CD14-positive monocyte (primary cell): ENCODE results near the gene KIF16B. TPM values are rescaled to one million over a fixed set of nuclear protein-coding genes. Genes with fewer than 3 reads are reported as not detected.

Source experiments
- DNase-seq, 3 donors: peaks; one replicate each; pipeline ENCODE4 v3.0.0-alpha.2; 2011 to 2022
- H2AFZ ChIP-seq: 2 replicates; pipeline ENCODE4 v1.6.0; 2012; ENCODE audit warnings: mild to moderate bottlenecking, low read depth, low read length, inconsistent platforms; ENCODE audit not compliant: insufficient read depth, poor library complexity, severe bottlenecking
- H3K27ac ChIP-seq, 2 donors: 1 replicate in 1 of 2; 2 replicates in 1 of 2; pipeline ENCODE4 v1.5.1; 2012 to 2013; ENCODE audit warnings: low read length in 2 of 2, control low read depth in 1 of 2, inconsistent platforms in 1 of 2, low read depth in 1 of 2, mild to moderate bottlenecking in 1 of 2
- H3K27me3 ChIP-seq, 2 donors: one replicate each; pipeline versions ENCODE4 v1.6.0 to v1.6.1; 2011 to 2013; ENCODE audit warnings: low read length in 2 of 2; ENCODE audit not compliant: control insufficient read depth in 2 of 2, insufficient read depth in 2 of 2
- H3K36me3 ChIP-seq, 2 donors: replicated peaks in 1 of 2; 1 replicate in 1 of 2; 2 replicates in 1 of 2; pipeline versions ENCODE4 v1.5.1 to v1.6.1; 2012 to 2013; ENCODE audit warnings: low read length in 2 of 2, control low read depth in 1 of 2, inconsistent platforms in 1 of 2, mild to moderate bottlenecking in 1 of 2; ENCODE audit not compliant: insufficient read depth in 2 of 2, control insufficient read depth in 1 of 2
- H3K4me1 ChIP-seq, 2 donors: 1 replicate in 1 of 2; 2 replicates in 1 of 2; pipeline versions ENCODE4 v1.5.1 to v1.6.1; 2012 to 2013; ENCODE audit warnings: low read length in 2 of 2, control low read depth in 1 of 2, inconsistent platforms in 1 of 2, mild to moderate bottlenecking in 1 of 2, moderate library complexity in 1 of 2; ENCODE audit not compliant: insufficient read depth in 2 of 2, control insufficient read depth in 1 of 2
- H3K4me2 ChIP-seq: replicated peaks from 2 replicates; pipeline ENCODE3; 2012; ENCODE audit warnings: low read length, moderate library complexity, mild to moderate bottlenecking; ENCODE audit not compliant: poor library complexity, severe bottlenecking; ENCODE audit errors: extremely low read depth
- H3K4me3 ChIP-seq, 3 experiments: fragments of 200-600 bp in 1 of 3; sonication (generic) in 1 of 3; replicated peaks in 1 of 3; 1 replicate in 2 of 3; 2 replicates in 1 of 3; pipeline ENCODE4 v1.5.1; 2011 to 2013; ENCODE audit warnings: low read length in 3 of 3, mild to moderate bottlenecking in 3 of 3, control low read depth in 2 of 3, low read depth in 2 of 3, inconsistent platforms in 1 of 3, moderate library complexity in 1 of 3
- H3K79me2 ChIP-seq: 2 replicates; pipeline ENCODE4 v1.6.0; 2012; ENCODE audit warnings: mild to moderate bottlenecking, control low read depth, inconsistent platforms, low read length, moderate library complexity; ENCODE audit not compliant: insufficient read depth
- H3K9ac ChIP-seq: 2 replicates; pipeline ENCODE4 v1.6.0; 2017; ENCODE audit warnings: low read length, mild to moderate bottlenecking; ENCODE audit not compliant: insufficient read depth, poor library complexity, severe bottlenecking
- H3K9me3 ChIP-seq, 2 donors: replicated peaks in 1 of 2; 1 replicate in 1 of 2; 2 replicates in 1 of 2; pipeline versions ENCODE4 v1.5.1 to v1.6.1; 2012 to 2013; ENCODE audit warnings: low read length in 2 of 2, control low read depth in 1 of 2; ENCODE audit not compliant: control insufficient read depth in 1 of 2, insufficient read depth in 1 of 2
- H4K20me1 ChIP-seq: 2 replicates; pipeline ENCODE4 v1.6.0; 2012; ENCODE audit warnings: mild to moderate bottlenecking, low read length, control low read depth, moderate library complexity; ENCODE audit not compliant: insufficient read depth
- H3K27ac Mint-ChIP-seq, 7 donors: one replicate each; pipeline ENCODE4 v1.8.0; 2020; ENCODE audit warnings: mild to moderate bottlenecking in 7 of 7, mixed read lengths in 7 of 7, moderate library complexity in 6 of 7, inconsistent platforms in 2 of 7
- H3K27me3 Mint-ChIP-seq, 3 donors: one replicate each; pipeline ENCODE4 v1.8.0; 2021 to 2022; ENCODE audit warnings: low read depth in 3 of 3, mild to moderate bottlenecking in 3 of 3, mixed read lengths in 3 of 3, moderate library complexity in 3 of 3, inconsistent platforms in 1 of 3
- H3K36me3 Mint-ChIP-seq, 2 donors: one replicate each; pipeline ENCODE4 v1.8.0; 2020; ENCODE audit warnings: mixed read lengths in 2 of 2, inconsistent platforms in 1 of 2, mild to moderate bottlenecking in 1 of 2
- H3K4me1 Mint-ChIP-seq: one replicate; pipeline ENCODE4 v1.8.0; 2020; ENCODE audit warnings: mild to moderate bottlenecking, mixed read lengths
- H3K4me3 Mint-ChIP-seq, 2 donors: one replicate each; pipeline ENCODE4 v1.8.0; 2020; ENCODE audit warnings: mild to moderate bottlenecking in 2 of 2, mixed read lengths in 2 of 2, moderate library complexity in 1 of 2
- H3K9me3 Mint-ChIP-seq, 7 donors: one replicate each; pipeline ENCODE4 v1.8.0; 2020 to 2022; ENCODE audit warnings: mixed read lengths in 7 of 7, mild to moderate bottlenecking in 6 of 7, moderate library complexity in 6 of 7, inconsistent platforms in 2 of 7
- CTCF ChIP-seq: fragments of 200-600 bp; IDR thresholded peaks from one replicate; pipeline ENCODE4 v1.8.0; 2022; ENCODE audit warnings: antibody characterized with exemption, mild to moderate bottlenecking
- WGBS: methylation state at CpG from one replicate; pipeline ENCODE4 v1.1.5; 2013; ENCODE audit warnings: missing lambda C conversion rate; ENCODE audit not compliant: insufficient coverage; 5-methylcytosine and 5-hydroxymethylcytosine counted together
- intact Hi-C, 2 donors: fragments of 100-400 bp; cut with micrococcal nuclease; formaldehyde crosslinking; loops; one replicate each; pipeline versions ENCODE4 v1.15.0 to v1.15.1; 2023
- polyA plus RNA-seq, 3 donors: library from polyadenylated mRNA; depleted of rRNA in 1 of 3; unstranded in 2 of 3; stranded (reverse) in 1 of 3; fragments of 300-500 nt in 2 of 3; fragments of >200 nt in 1 of 3; fragmentation: Illumina TruSeq in 2 of 3; gene quantifications; 1 replicate in 2 of 3; 2 replicates in 1 of 3; pipeline ENCODE4 v1.2.3, GENCODE V29; 2012 to 2021

KIF16B gene
- polyA plus RNA-seq, 3 donors = 0.89 to 2.9 (median 2.8) TPM

DNA sequence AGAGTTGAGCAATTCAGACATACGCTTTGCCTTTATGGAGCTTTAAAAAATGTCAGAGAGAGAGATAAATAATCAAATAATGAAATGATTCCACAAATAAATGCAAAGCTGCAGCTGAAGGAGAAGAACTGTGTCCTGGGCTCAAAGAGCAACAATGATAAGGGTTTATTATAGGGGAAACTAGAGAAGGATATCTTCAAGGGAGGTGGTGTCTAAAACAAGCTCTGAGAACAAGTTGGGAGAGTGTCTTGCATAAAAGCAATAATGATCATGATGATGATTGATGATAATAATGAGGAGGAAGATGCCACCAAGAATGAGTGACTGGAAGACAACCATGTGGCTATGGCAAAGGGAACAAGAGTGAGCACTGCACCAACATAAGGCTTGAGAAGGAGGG is 164.3 kb downstream of the KIF16B start:
- intact Hi-C loops = no loop called here
- Histone ChIP-seq H3K27ac (no peak overlapping the region), H3K4me1 (no peaks in the 10 kb centered on the region), H3K4me2 (no peak overlapping the region), H3K27me3 (no peaks in the 10 kb centered on the region), H4K20me1 (no peaks in the 10 kb centered on the region), H3K4me3 (no peak overlapping the region), H3K9me3 (no peaks in the 10 kb centered on the region), H3K36me3 (peaks cover 0 to 22% of the 10 kb centered on the region in 2 donors), H3K9ac (no peak overlapping the region), H2AFZ (no peak overlapping the region), H3K79me2 (no peaks in the 10 kb centered on the region)
- no CpG with 5 or more reads among the region's 1 CpG for WGBS
- Mint-ChIP-seq H3K27ac (no peak overlapping the region), H3K4me3 (no peak overlapping the region), H3K4me1 (no peaks in the 10 kb centered on the region), H3K36me3 (peaks cover 15 to 27% of the 10 kb centered on the region in 2 donors), H3K9me3 (peaks cover 0 to 13% (median 6%) of the 10 kb centered on the region in 7 donors), H3K27me3 (peaks cover 0 to 1% (median 0%) of the 10 kb centered on the region in 3 donors)
- no peak for DNase-seq
- no peak for TF ChIP-seq CTCF

GRCh38 chr20:16407251-16408067 is 165.8 kb downstream of the KIF16B start:
- no peak overlapping the region for H3K9ac ChIP-seq
- no peaks in the 10 kb centered on the region for H3K4me1 ChIP-seq
- no peak overlapping the region for H3K4me3 Mint-ChIP-seq
- no peak overlapping the region for H3K4me2 ChIP-seq
- H3K27ac ChIP-seq = no peak overlapping the region
- no peak for TF ChIP-seq CTCF
- no peaks in the 10 kb centered on the region for H3K27me3 ChIP-seq
- no peaks in the 10 kb centered on the region for H3K4me1 Mint-ChIP-seq
- no peak for DNase-seq
- H3K9me3 ChIP-seq = no peaks in the 10 kb centered on the region
- no peaks in the 10 kb centered on the region for H4K20me1 ChIP-seq
- H3K27me3 Mint-ChIP-seq = peaks cover 0 to 1% (median 0%) of the 10 kb centered on the region in 3 donors
- WGBS = 93% methylated on average over 4 of the region's 5 CpGs
- no peak overlapping the region for H3K27ac Mint-ChIP-seq
- H3K36me3 ChIP-seq = peaks cover 2 to 29% of the 10 kb centered on the region in 2 donors
- intact Hi-C loops = no loop called here
- H3K79me2 ChIP-seq = no peaks in the 10 kb centered on the region
- no peak overlapping the region for H3K4me3 ChIP-seq
- no peak overlapping the region for H2AFZ ChIP-seq
- peaks cover 0 to 13% (median 6%) of the 10 kb centered on the region in 7 donors for H3K9me3 Mint-ChIP-seq
- H3K36me3 Mint-ChIP-seq = peaks cover 15 to 32% of the 10 kb centered on the region in 2 donors
